ENCODE measurements around the gene CFAP100. TPM values are rescaled to one million over a fixed set of nuclear protein-coding genes. Genes with fewer than 3 reads are reported as not detected.

Gene CFAP100
- total RNA-seq, 1 donor from 2014 or later = not detected

DNA sequence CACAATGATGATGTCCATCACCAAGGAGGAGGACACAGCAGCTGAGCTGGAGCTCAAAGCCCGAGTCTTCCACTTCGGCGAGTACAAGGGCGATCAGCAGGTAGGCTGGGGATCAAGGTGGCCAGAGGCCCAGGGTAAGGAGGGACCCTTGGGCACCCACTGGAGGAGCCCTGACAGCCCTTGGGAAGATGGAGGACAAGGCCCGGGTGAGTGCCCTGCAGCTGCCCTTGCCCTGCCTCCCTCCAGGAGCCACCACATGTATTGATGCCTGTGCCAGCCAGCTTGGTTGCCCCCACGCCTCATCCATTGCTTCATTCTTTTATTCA, 38.4 kb downstream of the CFAP100 start:
- no peak for DNase-seq (ENCODE audit: low read depth)
- H3K4me3 ChIP-seq (ENCODE audit: low read depth, low read length) = no peak overlapping the region
- TF ChIP-seq, protein P1, sequence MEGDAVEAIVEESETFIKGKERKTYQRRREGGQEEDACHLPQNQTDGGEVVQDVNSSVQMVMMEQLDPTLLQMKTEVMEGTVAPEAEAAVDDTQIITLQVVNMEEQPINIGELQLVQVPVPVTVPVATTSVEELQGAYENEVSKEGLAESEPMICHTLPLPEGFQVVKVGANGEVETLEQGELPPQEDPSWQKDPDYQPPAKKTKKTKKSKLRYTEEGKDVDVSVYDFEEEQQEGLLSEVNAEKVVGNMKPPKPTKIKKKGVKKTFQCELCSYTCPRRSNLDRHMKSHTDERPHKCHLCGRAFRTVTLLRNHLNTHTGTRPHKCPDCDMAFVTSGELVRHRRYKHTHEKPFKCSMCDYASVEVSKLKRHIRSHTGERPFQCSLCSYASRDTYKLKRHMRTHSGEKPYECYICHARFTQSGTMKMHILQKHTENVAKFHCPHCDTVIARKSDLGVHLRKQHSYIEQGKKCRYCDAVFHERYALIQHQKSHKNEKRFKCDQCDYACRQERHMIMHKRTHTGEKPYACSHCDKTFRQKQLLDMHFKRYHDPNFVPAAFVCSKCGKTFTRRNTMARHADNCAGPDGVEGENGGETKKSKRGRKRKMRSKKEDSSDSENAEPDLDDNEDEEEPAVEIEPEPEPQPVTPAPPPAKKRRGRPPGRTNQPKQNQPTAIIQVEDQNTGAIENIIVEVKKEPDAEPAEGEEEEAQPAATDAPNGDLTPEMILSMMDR (conservative IDR thresholded peaks at IDR 0.05; ENCODE audit: low read depth, low read length) = no peak

DNA sequence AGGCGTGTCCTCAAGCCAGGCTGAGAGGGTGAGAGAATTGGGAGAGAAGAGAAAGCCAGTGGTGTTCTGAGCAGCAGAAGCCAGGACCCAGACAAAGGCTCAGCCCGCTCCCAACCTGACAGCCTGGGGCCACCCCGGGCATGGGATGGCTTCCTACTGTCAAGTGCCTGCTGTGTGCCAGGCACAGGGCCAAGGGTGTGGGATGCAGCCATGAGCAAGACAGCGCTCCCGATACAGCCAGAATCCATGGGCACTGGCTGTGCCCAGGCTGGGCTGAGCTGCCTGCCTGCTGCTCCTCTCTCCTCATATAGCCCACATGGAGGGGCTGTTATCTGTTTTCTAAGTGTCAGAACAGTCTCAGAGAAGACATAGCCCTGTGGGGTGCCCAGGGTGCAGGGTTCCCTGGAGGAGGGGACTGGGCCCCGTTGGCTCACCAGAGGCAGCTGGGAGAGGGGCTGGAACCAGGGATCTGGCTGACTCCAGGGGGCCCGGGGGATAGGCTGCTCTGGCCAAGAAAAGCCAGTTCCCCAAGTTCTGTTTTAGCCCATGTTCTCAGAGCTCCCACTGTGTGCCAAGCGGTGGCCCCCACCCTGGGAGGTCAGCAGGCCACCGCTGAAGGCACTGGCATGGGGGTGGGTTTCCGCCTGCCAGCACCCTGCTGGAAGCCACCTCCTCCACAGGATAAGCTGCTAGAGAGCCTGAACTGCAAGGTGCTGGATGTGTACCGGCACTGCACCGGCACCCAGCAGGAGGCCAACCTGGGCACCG, 39.0 kb downstream of the CFAP100 start:
- TF ChIP-seq, protein P1 (conservative IDR thresholded peaks at IDR 0.05; ENCODE audit: low read depth, low read length) = no peak

DNA sequence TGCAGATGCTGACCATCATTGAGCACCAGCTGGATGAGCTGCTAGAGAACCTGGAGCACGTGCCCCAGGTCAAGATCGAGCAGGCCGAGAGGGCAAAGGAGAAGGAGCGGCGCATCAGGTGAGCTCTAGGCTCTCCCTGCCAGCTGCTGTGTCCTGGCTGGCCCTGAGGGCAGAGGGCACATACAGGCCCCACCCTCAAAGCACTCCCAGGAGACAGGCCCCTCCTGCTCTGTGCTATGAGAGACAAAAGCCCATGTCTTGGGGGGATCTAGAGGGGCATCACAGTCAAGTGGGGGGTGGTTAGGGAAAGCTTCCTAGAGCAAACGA, 39.5 kb downstream of the CFAP100 start:
- TF ChIP-seq, protein P1 (conservative IDR thresholded peaks at IDR 0.05; ENCODE audit: low read depth, low read length) = no peak
- no peak for DNase-seq (ENCODE audit: low read depth)
- no peak overlapping the region for H3K4me3 ChIP-seq (ENCODE audit: low read depth, low read length)

More for the DNA sequence above, 39.0 kb downstream of the CFAP100 start:
- no peak overlapping the region for H3K4me3 ChIP-seq (ENCODE audit: low read depth, low read length)
- no peak for DNase-seq (ENCODE audit: low read depth)

DNA sequence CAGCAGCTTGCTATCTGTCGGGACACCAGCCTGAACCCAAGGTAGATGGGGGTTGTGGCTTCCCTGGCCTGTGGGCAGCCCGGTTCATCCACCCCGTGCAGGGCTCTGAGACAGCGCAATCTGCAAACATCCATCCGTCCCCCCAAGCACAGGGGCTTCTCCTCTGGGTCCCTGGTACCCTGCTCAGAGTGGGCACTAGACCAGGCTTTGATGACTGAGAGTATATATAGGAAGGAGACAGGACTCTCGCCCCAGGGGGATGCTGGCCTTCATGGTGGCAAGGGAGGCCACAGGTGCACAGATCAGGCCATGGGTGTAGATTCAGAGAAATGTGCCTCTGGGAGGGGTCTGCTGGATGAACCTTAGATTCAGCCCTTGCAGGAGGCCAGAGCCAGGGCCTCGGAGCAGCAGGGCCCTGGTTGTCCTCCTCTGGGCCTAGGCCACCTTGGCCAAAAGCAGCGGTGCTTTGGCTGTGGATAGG, 40.3 kb downstream of the CFAP100 start:
- DNase-seq (ENCODE audit: low read depth) = no peak
- TF ChIP-seq, protein P1 (conservative IDR thresholded peaks at IDR 0.05; ENCODE audit: low read depth, low read length) = no peak
- H3K4me3 ChIP-seq (ENCODE audit: low read depth, low read length) = no peak overlapping the region

DNA sequence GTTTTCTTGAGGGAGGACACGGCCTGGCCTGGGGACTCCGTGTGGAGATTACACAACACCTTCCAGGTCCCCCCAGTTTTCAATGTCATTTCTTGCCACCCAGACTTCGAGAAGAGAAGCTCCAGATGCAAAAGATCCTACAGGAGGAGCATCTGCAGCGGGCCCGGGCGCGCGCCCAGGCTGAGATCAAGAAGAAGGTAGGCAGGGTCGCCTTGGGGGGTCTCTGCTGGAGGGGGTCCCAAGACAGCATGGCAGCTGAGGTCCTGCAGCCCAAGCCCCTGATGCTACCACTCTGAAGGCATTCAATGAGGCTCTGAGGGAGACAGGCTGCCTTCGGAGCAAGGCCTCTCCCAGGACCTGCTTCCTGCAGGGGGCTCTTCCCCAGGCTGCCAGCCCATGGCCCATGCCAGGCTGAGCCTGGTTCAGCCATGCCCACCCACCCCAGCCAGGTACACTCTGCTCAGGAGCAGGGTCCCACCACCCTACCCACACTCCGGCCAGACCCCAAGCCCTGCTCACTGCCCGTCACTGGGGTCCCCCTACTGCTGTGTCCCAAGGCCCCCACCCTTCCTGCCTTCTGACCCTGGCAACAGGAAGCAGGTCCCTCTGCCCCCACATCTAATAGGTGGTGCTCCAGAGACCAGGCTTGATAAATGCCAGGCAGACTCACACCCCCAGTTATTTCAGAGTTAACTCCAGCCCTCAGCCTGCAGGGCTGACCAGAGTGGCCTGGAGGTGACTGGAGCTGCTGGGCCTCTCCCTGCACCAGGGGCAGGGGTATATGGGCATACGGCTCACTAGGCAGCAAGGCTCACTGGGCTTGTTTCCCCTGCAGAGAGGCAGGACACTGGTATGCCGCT, 41.0 kb downstream of the CFAP100 start:
- TF ChIP-seq, protein P1 (conservative IDR thresholded peaks at IDR 0.05; ENCODE audit: low read depth, low read length) = no peak
- no peak overlapping the region for H3K4me3 ChIP-seq (ENCODE audit: low read depth, low read length)
- no peak for DNase-seq (ENCODE audit: low read depth)

DNA sequence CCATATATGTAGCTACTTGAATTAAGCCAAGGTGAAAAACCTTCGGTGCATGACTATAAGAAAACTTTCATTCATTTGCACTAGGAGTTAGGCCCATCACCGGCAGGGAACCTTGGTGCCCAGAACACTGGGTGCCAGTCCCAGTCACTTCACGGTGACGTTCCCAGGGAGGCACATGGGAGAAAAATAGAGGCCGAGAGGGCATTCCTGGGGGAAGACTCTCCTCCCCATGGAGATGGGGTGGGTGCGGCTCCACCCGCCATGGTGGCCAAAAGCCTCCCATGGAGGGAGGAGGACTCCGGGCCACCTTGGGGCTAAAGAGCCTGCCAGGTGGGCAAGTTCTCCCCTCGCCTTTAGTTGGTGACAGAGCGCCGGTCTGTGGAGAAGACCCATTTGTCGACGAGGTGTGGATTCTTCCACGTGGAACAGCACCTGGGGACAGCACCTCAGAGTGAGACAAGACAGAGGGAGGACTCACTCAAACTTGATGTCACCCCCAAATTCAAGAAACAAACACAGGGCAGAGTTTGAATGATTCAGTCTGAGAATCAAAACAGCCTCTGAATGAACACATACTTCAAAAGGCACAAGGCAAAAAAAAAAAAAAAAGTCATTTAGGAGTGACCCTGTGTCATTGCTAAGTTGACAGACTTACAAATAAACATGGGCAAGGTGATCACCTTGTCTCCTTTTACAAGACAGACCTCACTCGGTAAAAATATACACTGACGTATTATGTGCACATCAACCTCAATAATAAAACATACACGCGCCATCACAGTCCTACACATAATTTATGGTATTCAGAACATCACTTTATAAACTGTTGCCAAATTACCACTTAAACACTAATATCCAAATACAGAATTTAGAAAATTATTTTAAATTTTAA, 42.4 kb downstream of the CFAP100 start:
- no peak for DNase-seq (ENCODE audit: low read depth)
- TF ChIP-seq, protein P1 (conservative IDR thresholded peaks at IDR 0.05; ENCODE audit: low read depth, low read length) = no peak
- H3K4me3 ChIP-seq (ENCODE audit: low read depth, low read length) = no peak overlapping the region

Data from epithelial cell of proximal tubule (primary cell).